Renal pelvis (tissue), 4 donors: Measurements from ENCODE around the gene CILP2. TPM values are rescaled to one million over a fixed set of nuclear protein-coding genes. Genes with fewer than 3 reads are reported as not detected.

ENCODE experiments used
- DNase-seq: peaks from one replicate; pipeline ENCODE4 v3.0.0-alpha.2; 2013
- polyA plus RNA-seq, 3 donors: library from polyadenylated mRNA; unstranded; fragments of 120-200 nt; gene quantifications; one replicate each; pipeline ENCODE4 v1.2.1, GENCODE V29; 2013; ENCODE audit not compliant: insufficient read length in 3 of 3

CILP2 gene
- polyA plus RNA-seq, 3 donors = 0.16 to 0.27 (median 0.21) TPM

DNA sequence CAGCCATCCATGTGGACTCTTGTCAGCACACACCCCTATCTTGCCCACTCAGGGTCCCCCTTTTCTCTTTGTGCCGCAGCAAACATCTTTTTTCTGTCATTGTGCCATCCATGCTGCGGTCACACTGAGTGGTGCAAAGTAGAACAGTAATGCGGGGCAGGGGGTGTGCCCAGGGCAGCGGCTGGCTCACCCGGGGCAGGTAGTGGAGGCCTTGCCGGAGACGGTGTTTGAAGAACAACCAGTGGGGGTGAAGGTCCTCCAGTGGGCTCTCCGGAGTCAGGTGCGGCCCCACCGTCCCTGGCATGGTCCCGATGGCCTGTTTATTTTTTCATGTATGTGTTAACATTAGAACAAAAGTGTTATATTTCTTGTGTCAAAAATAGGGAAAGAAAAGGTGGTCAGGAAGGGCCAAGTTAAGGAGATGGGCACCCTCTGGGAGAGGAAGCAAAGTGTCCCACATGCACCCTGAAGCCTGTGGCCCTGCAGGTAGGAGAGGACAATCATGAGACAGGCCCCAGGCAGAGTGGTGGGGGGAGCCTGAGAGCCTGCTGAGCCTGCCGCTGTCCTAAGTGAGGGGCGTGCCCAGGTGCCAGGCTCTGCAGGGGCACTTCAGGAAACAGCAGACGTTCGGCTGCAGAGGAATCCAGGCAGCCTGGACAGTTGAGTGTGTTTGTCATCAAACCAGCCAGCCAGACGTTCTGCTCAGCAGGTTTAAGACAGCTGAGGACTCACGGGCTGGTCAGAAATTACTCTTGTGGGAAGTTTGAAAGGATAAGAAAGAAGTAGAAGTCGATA, 35.1 kb upstream of the CILP2 start:
- no peak for DNase-seq

GRCh38 chr19:19504754-19505668, 33.1 kb upstream of the CILP2 start:
- DNase-seq = no peak

DNA sequence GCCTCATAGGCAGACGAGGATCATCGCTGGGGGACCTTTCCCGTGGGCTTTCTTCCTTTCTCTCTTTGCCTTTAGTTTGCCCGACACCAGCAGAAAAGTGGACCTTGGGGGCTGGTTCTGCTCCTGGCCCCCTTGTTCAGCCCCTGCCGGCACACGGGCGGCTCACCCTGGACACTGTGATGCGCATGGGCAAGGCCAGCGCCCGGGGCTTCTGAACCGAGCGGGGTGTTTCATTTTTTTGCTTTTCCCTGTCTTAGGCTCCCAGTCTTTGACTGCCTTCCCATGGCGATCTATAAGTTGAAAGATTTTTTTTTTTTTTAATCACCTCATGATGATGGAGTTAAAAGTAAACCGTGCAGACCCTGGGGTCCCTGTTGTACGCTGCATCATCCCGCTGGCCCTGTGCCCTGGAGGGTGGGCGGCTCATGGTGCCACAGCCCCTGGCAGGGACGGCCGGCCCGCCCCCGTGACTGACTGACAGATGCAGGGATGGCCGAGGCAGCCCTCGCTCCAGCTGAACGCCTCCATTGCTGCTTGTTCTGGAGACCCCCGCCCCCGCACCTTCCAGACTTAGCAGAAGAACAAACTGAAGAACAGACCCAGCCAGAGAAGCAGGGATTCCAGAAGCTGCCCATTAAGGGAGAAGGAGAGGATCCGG, 32.3 kb upstream of the CILP2 start:
- no peak for DNase-seq

DNA sequence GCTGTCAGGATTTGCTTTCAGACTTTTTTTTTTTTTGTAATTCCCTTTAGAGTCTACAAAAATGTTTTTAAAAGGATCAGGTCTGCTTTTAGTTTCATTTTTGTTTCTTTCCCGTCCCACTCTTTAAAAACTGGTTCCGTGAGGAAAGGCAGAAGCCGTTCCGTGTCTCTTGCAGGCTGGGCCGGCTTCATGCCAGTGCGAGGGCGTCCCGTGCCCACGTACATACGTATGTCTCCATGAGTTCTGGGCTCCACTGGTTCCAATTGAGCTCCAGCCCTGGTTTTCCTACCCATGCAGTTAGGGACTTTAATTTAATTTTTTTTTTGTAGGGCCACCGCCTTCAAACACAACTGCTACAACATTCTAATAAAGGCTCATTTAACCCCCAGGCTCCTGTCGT, 31.5 kb upstream of the CILP2 start:
- DNase-seq = no peak

GRCh38 chr19:19507354-19507753, 30.7 kb upstream of the CILP2 start:
- DNase-seq = no peak

- DNase-seq = no peak
These were observed 29.8 kb upstream of the CILP2 start for GRCh38 chr19:19508217-19508616.

DNA sequence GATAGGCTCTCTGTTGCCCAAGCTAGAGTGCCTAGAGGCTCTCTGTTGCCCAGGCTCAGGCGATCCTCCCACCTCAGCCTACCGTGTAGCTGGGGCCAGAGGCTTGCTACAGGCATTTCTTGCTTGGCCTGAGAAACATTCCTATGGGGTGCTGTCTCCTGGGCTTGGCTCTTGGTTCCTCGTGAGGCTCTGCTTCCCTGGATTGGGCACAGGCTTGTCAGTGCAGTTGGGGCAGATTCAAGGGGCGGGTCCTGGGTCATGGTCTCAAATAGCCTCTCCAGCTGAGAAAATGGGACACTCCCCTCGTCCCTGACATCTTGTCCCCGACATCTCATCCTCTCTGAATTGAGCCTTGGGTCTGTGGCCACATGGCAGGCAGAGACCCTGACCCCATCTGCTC, 27.6 kb upstream of the CILP2 start:
- DNase-seq = no peak

DNA sequence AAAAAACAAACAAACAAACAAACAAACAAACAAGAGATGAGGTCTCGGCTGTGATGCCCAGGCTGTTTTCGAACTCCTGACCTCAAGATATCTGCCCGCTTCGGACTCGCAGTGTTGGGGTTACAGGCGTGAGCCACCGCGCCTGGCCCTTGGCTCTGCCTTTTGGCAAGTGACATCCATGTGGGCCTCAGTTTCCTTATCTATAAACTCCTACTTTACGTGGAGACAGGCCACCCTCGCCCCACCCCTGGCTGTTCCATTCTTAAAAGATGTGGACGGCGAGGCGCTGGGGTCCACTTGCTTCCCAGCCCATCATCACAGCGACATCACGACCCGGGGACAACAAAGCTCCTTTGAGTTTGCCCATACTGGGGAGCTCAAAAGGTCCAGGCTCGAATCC, 24.4 kb upstream of the CILP2 start:
- DNase-seq = no peak

DNA sequence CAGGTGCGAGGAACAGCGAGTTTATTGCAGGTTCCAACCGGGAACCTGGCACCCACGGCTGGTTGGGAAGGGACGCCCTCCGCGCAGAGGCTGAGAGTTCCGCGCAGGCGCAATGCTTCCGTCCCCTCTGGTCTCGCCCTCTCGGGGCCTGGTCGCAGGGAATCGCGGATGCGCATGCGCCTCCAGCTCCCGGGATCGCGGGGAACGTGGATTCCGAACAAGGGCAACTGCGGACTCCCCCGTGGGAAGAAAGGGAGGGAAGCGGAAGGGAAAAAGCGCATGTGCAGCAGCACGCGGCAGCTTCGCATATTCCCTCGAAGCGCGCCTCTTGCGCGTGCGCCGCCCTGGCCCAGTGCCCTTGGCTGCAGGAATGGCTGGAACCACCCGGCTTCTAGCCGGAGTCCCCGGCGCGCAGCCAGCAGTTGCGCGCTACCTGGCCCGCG, 23.8 kb upstream of the CILP2 start:
- DNase-seq = peak; percentile 65

DNA sequence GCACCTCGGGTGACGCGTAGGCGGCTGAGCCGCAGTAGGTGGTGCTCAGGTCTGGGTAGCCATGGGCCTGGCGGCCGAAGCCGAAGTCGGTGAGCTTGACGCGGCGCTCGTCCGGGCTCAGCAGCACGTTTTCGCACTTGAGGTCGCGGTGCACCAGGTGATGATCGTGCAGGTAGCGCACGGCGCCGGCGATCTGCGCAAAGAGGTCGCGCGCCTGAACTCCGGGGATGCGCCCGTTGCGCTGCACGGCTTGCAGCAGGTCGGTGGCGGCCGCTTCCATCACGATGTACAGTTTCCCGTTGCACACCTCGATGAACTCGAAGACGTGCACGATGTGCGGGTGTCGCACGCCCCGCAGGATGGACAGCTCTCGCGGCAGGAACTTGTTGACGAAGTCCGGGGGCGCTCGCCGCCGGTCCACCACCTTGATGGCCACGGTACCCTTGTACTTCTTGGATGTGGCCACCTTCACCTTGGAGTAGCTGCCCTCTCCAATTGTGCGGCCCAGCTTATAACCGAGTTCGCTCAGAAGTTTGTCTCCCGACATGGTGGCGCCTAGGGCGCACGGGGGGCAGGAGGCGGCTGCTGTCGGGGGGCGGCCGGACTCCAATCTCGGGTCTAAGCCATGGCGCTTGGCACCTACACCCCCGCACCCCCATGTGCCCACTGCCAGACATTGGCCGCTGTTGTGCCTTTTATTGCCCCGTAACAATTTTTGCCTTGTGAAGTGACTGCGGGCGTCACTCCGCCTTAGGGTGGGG, 23.0 kb upstream of the CILP2 start, which contains the start of gene TSSK6:
TSS of gene TSSK6 (minus strand) at position 668 of the 761 bp plus-strand sequence. CDS start at position 547, 121 bp downstream.
- DNase-seq = no peak

GRCh38 chr19:19515642-19516519, 22.2 kb upstream of the CILP2 start, which contains the start of gene NDUFA13:
TSS of gene NDUFA13 (plus strand) at chr19:19516225. CDS start at chr19:19516239, 14 bp downstream.
- DNase-seq = peak; percentile 95

DNA sequence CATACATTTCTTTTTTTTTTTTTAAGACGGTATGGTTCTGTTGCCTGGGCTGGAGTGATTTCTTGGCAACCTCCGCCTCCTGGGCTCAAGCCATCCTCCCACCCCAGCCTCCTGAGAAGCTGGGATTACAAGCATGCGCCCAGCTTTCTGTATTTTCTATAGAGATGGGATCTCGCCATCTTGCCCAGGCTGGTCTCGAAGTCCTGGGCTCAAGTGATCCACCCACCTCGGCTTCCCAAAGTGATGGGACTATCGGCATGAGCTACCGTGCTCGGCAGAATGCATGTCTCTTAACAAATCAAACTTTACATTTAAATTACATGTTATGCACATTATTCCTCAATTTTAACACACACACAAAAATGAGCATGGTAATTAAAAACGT, 20.8 kb upstream of the CILP2 start:
- no peak for DNase-seq

DNA sequence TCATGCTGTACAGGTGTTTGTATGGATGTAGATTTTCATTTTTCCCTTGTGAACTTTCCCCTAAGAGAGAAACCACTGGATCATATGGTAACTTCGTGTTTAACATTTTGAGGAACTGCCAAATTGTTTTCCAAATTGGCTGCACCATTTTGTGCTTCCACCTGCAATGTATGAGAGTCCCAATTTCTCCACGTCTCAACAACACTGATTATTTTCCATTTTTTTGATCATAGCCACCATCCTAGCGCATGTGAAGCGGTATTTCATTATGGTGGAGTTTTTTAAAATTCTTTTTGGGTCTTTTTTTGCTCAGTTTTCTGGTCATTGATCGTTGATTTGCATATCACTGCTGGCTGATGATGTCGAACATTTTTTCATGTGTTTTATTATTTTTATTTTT, 17.1 kb upstream of the CILP2 start:
- no peak for DNase-seq

- no peak for DNase-seq
These were observed 14.9 kb upstream of the CILP2 start for GRCh38 chr19:19523177-19523576.

DNA sequence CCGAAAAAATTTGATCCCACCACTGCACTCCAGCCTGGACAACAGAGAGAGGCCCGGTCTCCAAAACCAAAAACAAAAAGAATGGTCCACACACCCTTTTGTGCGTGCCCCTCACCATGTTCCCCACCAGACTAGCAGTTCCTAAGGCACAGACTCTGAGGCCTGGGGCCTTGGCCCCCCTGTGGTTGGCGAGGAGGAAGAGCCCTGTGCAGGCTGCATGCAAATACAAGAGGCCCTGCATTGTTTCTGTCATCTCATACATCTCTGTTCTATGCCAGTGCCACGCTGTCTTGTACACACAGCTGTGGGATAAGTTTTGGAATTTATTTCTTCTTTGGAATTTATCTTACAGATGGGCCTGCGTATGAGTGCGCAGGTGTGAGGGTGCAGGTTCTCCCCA, 14.0 kb upstream of the CILP2 start:
- no peak for DNase-seq

DNA sequence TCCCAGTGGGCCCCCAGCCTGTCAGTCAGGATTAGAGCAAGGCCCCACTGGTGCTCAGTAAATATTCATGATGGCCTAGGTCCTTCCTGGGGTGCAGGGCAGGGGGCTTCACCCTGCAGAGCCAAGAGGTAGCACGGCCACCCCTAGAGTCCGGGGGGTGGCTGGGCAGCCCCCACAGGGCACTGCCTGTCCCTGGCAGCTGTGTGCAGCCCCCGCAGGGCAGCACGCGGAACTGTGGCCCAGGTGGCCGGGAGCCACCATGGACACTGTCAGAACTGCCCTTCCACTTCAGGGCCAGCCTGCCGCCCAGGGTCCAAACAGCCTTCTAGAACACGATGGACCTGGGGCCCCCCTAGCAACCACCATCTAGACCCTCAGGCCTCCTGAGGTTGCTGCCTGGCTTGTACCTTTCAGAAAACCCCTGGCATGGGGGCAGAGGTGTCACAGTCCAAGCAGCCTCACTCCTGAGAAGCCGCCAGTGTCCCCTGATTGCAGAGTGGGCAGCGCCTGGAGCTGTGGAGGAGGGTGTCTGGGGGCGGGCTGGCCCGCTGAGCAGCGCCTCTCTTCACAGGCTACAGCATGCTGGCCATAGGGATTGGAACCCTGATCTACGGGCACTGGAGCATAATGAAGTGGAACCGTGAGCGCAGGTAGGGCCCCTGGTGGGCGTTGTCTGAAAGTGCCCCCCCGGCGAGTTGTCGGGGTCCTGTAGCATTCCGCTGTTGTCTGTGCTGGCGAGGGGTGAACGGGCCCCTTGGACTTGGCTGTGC, 12.3 kb upstream of the CILP2 start:
- DNase-seq = no peak

GRCh38 chr19:19526581-19527370, 11.3 kb upstream of the CILP2 start:
- DNase-seq = no peak

- DNase-seq = no peak
These were observed 10.8 kb upstream of the CILP2 start for GRCh38 chr19:19527371-19527656.
